Endothelial cell of hepatic sinusoid (primary cell): ENCODE data around the gene DEPDC1.
"Not testable (repeated sequence)": the region's sequence is repeated elsewhere in the genome, so short reads cannot be mapped to it uniquely, and the experiment has no call there.

Source experiments
- in situ Hi-C: cut with HindIII; loops from 2 replicates; pipeline ENCODE4 v1.10.0; 2017; ENCODE audit warnings: low sequenced_read_pairs

Gene DEPDC1

DNA sequence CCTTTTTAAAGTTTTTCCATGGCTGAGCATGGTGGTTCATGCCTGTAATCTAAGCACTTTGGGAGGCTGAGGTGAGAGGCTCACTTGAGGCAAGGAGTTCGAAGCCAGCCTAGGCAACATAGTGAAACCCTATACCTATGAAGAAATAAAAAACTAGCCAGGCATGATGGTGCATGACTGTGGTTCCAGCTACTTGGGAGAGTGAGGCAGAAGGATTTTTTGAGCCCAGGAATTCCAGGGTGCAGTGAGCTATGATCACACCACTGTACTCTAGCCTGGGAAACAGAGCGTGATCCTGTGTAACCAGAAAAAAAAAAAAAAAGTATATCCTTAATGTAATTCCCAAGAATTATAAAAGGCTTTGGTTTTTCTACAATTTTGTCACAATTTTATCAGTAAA is 17.4 kb downstream of the DEPDC1 start:
- in situ Hi-C loops: no loop called here

DNA sequence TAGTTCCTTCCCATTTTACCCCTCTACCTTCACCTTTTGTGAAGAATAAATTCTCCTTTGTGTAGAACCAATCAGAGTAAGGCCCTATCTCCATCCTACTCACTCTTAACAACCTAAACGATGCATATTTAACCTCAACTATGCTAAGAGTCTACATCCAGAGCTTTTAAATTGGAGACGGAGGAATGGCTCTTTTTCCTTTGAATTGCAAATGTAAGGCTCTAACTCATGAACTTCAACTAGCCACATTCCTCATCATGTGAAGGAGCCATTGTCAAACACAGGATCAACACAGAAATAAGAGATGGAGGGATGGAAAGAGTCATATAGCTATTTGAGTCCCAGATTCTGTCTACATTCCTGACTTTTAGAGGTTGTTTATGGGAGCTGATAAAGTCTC is 18.2 kb downstream of the DEPDC1 start:
- in situ Hi-C loops: no loop called here

DNA sequence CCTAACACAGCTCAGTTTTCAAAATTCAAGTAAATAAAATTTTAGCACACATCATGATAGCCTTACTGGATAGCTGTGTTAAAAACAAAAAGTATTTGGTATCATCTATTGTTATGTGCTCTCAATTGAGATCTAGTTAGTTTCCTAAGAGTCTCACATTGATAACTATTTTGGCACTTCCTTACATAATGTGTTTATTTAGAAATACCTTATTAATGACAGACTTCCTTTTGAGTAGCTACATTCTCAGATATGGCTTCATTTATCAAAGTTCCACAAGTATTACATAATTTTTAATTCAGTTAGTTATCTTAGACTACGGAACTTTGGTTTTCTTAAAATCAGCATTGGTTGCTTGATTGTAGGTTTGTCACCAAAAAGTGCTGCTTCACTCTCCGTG is 20.3 kb downstream of the DEPDC1 start:
- in situ Hi-C loops: not testable (repeated sequence)

GRCh38 chr1:68473060-68473459 is 23.8 kb downstream of the DEPDC1 start:
- in situ Hi-C loops: no loop called here

- in situ Hi-C loops: no loop called here
These were observed 26.4 kb downstream of the DEPDC1 start for GRCh38 chr1:68470388-68470970.

DNA sequence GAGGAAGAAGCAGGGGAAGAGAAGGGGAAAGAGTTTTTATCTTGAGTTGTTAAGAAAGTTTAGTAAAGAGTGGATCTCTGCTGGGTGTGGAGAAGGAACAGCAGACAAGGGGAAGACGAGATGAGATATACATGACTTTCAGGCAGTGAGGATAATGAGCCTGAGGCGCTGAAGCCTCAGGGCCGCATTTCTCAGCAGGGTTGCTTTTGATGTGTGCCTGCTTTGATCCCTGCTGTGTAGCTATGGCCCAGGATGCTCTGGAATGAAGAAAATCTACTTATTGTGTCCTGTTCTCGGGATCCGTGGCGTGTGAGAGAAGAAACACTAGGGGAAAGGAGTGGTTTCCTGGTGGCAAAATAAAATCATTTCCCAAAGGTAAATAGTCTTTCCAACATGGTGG is 32.0 kb downstream of the DEPDC1 start:
- in situ Hi-C loops: no loop called here

DNA sequence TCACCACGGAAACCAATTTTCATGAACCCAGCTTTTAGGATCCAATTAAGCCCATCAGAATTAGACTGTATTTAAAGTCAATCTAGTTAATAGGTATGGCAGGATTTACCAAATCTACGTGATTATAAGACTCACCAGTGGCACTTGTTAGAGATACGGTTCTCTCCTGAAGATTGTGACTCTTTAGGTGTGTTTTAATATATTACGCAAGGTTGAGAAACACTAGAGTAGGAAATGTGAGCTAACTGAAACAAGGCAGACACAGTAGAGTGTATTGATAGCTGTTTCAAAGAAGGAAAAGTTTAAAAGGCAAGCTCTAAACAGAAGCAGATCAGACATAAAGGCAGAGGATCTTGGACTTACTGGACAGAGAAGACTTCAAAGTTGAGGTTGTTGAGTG is 35.9 kb downstream of the DEPDC1 start:
- in situ Hi-C loops: no loop called here

GRCh38 chr1:68459796-68460195 is 37.1 kb downstream of the DEPDC1 start:
- in situ Hi-C loops: no loop called here

- in situ Hi-C loops: no loop called here
These were observed 37.8 kb downstream of the DEPDC1 start for GRCh38 chr1:68459091-68459490.

GRCh38 chr1:68456202-68456601 is 40.7 kb downstream of the DEPDC1 start:
- in situ Hi-C loops: no loop called here

DNA sequence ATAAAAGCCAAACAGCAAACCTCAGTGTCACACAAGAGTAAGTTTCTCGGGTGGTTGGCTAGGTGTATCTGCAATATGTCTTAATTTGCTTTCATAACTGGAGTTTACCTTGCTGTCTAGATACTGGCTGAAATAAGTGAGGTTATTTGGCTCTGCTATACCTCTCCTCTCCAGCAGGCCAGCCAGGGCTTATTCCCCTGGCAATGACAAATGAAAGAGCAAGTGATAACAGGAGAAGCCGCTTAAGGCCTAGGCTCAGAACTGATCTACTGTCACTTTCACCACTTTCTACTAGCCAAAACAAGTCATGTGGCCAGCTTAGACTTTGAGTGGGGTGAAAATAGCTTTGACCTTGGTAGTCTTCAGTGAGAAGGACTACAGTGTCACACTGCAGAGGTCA is 42.3 kb downstream of the DEPDC1 start:
- in situ Hi-C loops: no loop called here

GRCh38 chr1:68453060-68453670 is 43.7 kb downstream of the DEPDC1 start:
- in situ Hi-C loops: no loop called here

- in situ Hi-C loops: no loop called here
These were observed 47.0 kb downstream of the DEPDC1 start, which contains the start of gene RPE65 for GRCh38 chr1:68449901-68450300. Gene RPE65 (minus strand): TSS chr1:68449954. CDS start chr1:68449905, 49 bp downstream.

- in situ Hi-C loops: no loop called here
These were observed 48.5 kb downstream of the DEPDC1 start for GRCh38 chr1:68448365-68448764.

- in situ Hi-C loops: no loop called here
These were observed 51.2 kb downstream of the DEPDC1 start for GRCh38 chr1:68445709-68446108.

DNA sequence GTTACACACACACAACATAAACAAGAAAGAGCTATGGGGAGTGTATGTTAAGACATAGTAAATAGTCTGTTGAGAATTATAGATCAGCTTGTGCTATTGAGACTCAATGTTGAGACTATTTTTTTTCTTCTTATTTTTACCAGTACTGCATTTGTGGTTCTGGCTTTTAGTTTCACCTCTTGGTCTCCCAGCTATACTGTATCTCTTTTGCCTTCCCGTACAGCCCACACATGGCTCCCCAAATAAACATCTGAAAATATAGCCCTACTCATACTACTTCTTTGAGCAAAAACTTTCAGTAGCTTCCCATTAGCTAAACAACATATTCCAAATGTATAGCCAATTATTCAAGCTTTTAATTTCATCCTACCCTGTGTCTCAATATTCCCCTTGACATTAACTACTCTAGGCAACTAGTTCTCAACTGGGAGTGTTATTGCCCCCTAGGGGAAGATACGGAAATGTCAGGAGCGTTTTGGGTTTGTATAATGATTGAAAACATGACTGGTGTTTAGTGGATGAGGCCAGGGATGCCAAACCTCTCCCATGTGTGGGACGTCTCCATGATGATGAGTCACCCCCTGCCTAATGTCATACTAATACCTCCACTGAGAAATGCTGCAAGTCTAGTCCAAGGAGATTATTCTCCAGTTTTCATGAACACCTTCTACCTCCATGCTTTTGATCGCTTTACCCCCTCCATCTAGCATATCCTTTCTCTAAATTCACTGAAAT is 53.9 kb downstream of the DEPDC1 start:
- in situ Hi-C loops: no loop called here

DNA sequence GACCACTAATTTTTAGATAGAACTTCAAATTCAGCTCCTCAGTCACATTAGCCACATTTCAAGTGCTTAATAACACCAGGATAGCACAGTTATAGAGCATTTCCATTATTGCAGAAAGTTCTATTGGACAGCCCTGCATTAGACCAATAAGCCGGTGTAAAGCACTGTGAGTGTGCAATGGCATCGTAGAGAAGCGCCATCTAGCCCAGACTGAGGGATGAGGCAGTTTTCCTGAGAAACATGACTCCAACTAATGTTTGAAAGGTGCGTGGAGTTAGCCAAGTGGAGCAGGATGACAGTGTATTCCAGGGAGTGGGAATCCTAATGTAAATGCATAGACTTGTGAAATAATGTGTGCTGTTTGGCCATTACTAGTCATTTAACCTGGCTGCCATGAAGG is 54.9 kb downstream of the DEPDC1 start:
- in situ Hi-C loops: no loop called here

DNA sequence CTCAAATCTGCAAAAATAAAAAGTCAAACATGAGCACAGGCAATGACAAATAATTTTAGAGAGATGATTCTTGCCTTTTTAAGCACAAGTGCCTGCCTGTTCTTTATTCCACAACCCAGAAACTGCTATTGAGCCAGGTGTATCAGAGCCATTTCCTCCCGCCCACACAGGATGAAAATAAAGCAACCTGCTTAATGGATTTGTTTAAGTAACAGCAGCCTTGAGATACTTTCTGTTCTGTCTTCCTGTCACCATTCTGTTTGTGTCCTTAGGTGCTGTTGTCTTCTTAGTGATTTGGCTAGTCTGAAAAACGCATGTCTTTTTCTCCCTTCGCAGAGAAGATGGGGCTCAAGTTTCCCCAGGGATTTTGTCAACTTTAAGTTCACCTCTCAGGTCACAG is 58.6 kb downstream of the DEPDC1 start:
- in situ Hi-C loops: no loop called here

DNA sequence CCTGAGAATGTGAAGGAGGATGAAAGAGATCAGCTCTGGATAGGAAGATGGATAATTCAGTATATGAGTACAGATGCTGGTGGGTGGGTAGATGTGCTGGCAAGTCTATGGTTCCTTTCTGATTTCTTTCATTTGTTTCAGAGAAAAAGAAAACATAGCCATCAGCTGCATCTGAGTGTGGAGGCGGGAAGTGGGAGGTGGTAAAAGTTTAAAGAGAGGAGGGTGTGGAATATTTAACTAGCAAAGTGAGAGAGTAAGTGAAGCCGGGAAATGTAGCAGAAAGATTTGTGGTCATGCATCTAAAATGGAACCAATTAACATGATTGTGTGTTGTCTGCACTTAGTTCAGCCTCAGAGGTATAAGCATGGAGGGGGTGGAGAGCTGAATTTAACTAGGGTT is 63.5 kb downstream of the DEPDC1 start:
- in situ Hi-C loops: no loop called here

- in situ Hi-C loops: no loop called here
These were observed 65.8 kb downstream of the DEPDC1 start for GRCh38 chr1:68431076-68431475.

DNA sequence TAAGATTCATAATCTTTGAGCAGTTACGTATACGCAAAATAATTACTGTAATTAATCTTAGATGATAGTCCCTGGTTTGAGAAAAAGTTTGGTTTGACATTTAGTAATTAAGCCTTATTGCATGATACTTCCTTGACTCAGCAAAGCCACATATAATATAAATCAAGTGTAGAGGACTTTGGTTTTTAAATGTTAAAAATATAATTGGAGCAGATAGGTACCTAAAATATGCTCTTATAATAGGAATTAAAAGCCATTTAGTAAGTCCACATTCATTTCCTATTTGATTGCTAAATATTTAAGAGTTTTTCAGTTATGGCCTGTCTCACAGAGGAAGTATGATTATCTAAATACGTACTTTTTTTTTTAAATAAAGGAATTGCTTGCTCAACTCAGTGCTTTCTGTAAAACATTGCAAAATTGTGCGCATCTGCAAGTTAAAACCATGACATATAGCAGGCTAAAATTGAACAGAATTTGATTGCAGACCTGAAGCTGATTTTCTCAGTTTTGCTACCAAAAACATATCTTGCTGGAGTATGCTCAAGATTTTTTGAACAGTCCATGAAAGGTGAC is 67.6 kb downstream of the DEPDC1 start:
- in situ Hi-C loops: no loop called here

DNA sequence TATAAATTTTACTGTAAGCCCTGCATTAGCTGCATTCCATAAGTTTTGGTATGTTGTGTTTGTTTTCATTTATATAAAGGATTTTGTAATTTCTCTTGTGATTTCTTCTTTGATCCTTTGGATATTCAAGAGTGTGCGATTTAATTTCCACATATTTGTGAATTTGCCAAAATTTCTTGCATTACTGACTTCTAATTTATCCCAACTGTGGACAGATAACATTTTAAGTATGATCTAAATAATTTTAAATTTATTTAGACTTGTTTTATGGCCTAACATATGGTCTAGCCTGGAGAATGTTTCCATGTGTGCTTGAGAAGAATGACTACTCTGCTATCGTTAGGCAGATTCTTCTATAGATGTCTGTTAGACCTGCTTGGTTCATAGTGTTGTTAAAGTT is 70.3 kb downstream of the DEPDC1 start:
- in situ Hi-C loops: no loop called here
